ENCODE results near the gene HDAC4.

HDAC4 gene

GRCh38 chr2:239252393-239252792, 148.4 kb downstream of the HDAC4 start:
- no peak for DNase-seq (ENCODE audit: low read depth)

GRCh38 chr2:239251971-239252370, 148.8 kb downstream of the HDAC4 start:
- DNase-seq (ENCODE audit: low read depth), result no peak

- no peak for DNase-seq (ENCODE audit: low read depth)
These were observed 150.4 kb downstream of the HDAC4 start for GRCh38 chr2:239250216-239251081.

- DNase-seq (ENCODE audit: low read depth), result no peak
These were observed 151.0 kb downstream of the HDAC4 start for GRCh38 chr2:239249776-239250175.

- no peak for DNase-seq (ENCODE audit: low read depth)
These were observed 151.8 kb downstream of the HDAC4 start for GRCh38 chr2:239249048-239249447.

- no peak for DNase-seq (ENCODE audit: low read depth)
These were observed 153.2 kb downstream of the HDAC4 start for GRCh38 chr2:239247401-239248245.

- DNase-seq (ENCODE audit: low read depth), result no peak
These were observed 154.1 kb downstream of the HDAC4 start for GRCh38 chr2:239246723-239247122.

- DNase-seq (ENCODE audit: low read depth), result no peak
These were observed 154.7 kb downstream of the HDAC4 start for GRCh38 chr2:239245872-239246721.

GRCh38 chr2:239245107-239245506, 155.7 kb downstream of the HDAC4 start:
- DNase-seq (ENCODE audit: low read depth), result no peak

GRCh38 chr2:239244625-239245024, 156.2 kb downstream of the HDAC4 start:
- DNase-seq (ENCODE audit: low read depth), result no peak

GRCh38 chr2:239241431-239241960, 159.3 kb downstream of the HDAC4 start:
- DNase-seq (ENCODE audit: low read depth), result peak; percentile 49

GRCh38 chr2:239240414-239240881, 160.4 kb downstream of the HDAC4 start:
- DNase-seq (ENCODE audit: low read depth), result peak; percentile 45

- DNase-seq (ENCODE audit: low read depth), result peak; percentile 52
These were observed 161.0 kb downstream of the HDAC4 start for GRCh38 chr2:239239607-239240413.

- no peak for DNase-seq (ENCODE audit: low read depth)
These were observed 161.8 kb downstream of the HDAC4 start for GRCh38 chr2:239238839-239239606.

GRCh38 chr2:239238381-239238780, 162.4 kb downstream of the HDAC4 start:
- DNase-seq (ENCODE audit: low read depth), result no peak

- no peak for DNase-seq (ENCODE audit: low read depth)
These were observed 164.0 kb downstream of the HDAC4 start for GRCh38 chr2:239236808-239237205.

GRCh38 chr2:239236043-239236807, 164.6 kb downstream of the HDAC4 start:
- no peak for DNase-seq (ENCODE audit: low read depth)

- no peak for DNase-seq (ENCODE audit: low read depth)
These were observed 165.5 kb downstream of the HDAC4 start for GRCh38 chr2:239235311-239235710.
